GM20000 (cell line): Measurements from ENCODE around the gene MYO18B.

ENCODE experiments used
- DNase-seq: peaks from one replicate; pipeline ENCODE4 v3.0.0; 2012; ENCODE audit warnings: low spot score
- CTCF ChIP-seq: IDR thresholded peaks from 2 replicates; pipeline ENCODE4 v1.5.1; 2012; ENCODE audit warnings: mild to moderate bottlenecking, control low read depth; ENCODE audit errors: extremely low read depth, missing control alignments

Gene MYO18B

DNA sequence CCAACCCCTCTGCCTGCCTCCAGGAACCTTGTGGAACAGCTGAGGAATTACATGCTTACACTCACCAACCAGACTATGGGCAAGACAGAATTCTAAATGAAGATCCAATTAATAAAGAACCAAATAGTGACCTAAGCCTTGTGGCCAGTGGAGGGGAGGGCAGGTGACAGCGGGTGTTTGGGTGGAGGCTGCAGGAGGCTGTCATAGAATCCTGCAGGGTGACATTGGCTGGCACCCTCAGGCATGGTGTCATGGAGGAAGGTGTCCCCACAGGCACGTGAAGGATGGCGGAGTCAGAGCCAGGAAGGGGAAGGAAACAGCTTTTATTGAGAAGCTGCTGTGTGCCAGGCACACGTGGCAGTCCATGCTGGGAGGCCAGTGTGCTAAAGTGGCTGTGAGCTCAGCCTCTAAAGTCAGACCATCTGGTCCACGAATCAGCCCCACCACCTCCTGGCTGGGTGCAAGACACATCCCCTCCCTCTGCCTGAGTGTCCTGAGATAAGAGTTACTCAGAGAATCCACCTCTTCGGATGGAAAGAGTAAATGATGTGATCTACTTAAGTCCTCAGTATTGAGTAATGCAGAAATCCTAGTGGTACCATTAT is 8.7 kb downstream of the MYO18B start:
- TF ChIP-seq CTCF = no peak
- DNase-seq = no peak

GRCh38 chr22:25751174-25751581 is 9.2 kb downstream of the MYO18B start:
- TF ChIP-seq CTCF = no peak

GRCh38 chr22:25752615-25753214 is 10.7 kb downstream of the MYO18B start:
- no peak for TF ChIP-seq CTCF
- no peak for DNase-seq

More at GRCh38 chr22:25751174-25751581, 9.2 kb downstream of the MYO18B start:
- no peak for DNase-seq

- no peak for DNase-seq
- no peak for TF ChIP-seq CTCF
Observed at GRCh38 chr22:25753252-25753651, 11.3 kb downstream of the MYO18B start.

- DNase-seq = no peak
- TF ChIP-seq CTCF = no peak
Observed at GRCh38 chr22:25754527-25755202, 12.7 kb downstream of the MYO18B start.

GRCh38 chr22:25757686-25758085 is 15.7 kb downstream of the MYO18B start:
- DNase-seq = no peak
- TF ChIP-seq CTCF = no peak

GRCh38 chr22:25758316-25758715 is 16.3 kb downstream of the MYO18B start:
- no peak for TF ChIP-seq CTCF
- DNase-seq = no peak
